Astrocyte (in vitro differentiated cells and primary cell): ENCODE measurements around the gene TMEM106B.

Experiments used
- CTCF ChIP-seq: IDR thresholded peaks from 2 replicates; pipeline ENCODE4 v1.5.1; 2011; ENCODE audit warnings: low read depth, mild to moderate bottlenecking, inconsistent platforms, low read length, moderate library complexity; ENCODE audit not compliant: insufficient read depth
- EZH2 ChIP-seq: IDR thresholded peaks from 2 replicates; pipeline ENCODE4 v1.6.1; 2012; ENCODE audit warnings: mild to moderate bottlenecking, low read length, inconsistent platforms; ENCODE audit not compliant: insufficient read depth

- no peak for TF ChIP-seq CTCF
- TF ChIP-seq EZH2: no peak
These were observed 9.4 kb downstream of the TMEM106B start for GRCh38 chr7:12220389-12221046.
